Measurements from ENCODE around the gene CPD.

Gene CPD

GRCh38 chr17:30354701-30355100 lies 24.0 kb upstream of the CPD start:
- no peak for DNase-seq (ENCODE audit: low read depth in 2 of 2)

DNA sequence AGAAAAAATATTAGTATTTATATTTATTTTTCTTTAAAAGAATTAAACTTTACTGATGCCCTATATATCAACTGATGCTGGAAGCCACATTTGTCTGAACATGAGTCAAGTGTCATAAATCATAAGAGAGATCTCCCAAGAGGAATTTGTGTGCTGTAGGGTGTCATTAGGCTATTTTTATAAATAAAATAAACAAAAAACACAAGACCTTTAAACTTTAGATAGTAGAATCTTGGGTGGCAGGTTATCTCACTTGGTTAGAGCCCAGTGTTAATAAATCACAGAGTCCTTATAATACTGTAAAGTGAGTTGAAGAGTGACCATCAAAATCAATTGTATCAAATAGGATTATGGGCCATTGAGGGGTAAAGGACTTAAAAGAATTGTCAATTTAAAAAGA lies 21.3 kb upstream of the CPD start:
- no peak for DNase-seq (ENCODE audit: low read depth in 2 of 2)

- DNase-seq (ENCODE audit: low read depth in 2 of 2) = no peak
Observed at GRCh38 chr17:30358055-30358760, 20.5 kb upstream of the CPD start.

- DNase-seq (ENCODE audit: low read depth in 2 of 2) = no peak
Observed at GRCh38 chr17:30360086-30360808, 18.5 kb upstream of the CPD start.

- DNase-seq (ENCODE audit: low read depth in 2 of 2) = no peak
Observed at GRCh38 chr17:30361766-30362279, 16.9 kb upstream of the CPD start.

DNA sequence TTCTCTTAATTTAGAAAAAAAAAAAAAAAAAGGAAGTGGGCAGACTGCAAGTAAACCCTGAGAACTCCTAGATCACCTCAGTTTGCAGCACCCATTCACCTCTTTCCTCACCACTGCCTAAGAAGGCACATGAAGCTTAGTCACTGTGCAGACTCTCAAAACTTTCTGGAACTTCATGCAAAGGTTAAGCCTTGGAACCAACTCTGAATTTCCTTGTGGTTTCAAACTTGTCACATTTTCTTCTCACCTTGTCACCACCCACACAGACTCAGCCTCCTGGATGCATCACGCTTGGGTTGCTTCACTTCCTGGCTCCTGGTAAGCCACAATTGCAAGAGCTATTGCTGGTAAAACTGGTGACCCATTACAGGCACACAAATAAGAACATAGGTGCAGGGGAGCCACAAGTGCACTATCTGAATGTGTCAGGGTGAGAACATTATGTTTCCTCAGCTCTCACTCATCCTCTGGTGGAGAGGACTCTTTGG lies 15.0 kb upstream of the CPD start:
- DNase-seq (ENCODE audit: low read depth in 2 of 2) = peak; percentile 77 to 81

GRCh38 chr17:30366536-30366935 lies 12.2 kb upstream of the CPD start:
- DNase-seq (ENCODE audit: low read depth in 2 of 2) = no peak

DNA sequence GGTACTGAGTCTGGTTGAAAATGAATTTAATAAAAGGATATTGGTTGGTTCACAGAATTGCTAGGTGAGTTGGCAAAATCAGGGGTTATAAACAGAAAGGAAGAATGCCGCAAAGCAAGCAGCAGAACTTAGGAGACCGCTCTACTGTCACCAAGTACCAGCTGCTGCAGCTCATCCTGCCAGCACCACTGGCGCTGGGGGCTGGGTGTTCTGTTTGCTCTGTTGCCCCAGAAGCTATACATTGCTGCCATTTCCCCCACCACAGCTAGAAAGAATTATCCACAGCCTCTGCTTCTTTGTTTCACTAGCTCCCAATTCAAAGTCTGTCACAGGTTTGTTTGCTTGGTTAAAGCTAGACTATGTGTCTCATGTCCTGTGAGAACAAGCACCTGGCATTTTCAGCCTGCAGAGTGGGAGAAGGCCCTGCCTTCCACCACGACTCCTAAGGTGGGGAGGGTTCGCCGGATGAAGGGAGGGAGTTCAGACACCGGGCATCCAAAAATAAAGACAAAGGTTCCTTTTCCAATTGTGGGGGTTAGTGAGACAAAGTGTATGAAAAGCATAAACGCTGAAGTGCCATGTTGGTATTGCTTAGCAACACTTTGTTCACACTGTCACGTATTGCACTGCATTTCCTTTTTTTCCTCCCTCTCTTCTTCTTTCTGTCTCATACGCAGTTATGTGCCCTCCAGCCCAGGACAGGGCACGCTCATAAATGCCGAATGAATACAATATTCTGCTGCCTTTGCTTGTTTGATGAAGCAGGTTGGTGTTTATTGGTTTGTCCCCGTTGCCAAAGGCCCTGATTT lies 9.6 kb upstream of the CPD start:
- no peak for DNase-seq (ENCODE audit: low read depth in 2 of 2)

- no peak for DNase-seq (ENCODE audit: low read depth in 2 of 2)
Observed at GRCh38 chr17:30369995-30370394, 8.7 kb upstream of the CPD start.

DNA sequence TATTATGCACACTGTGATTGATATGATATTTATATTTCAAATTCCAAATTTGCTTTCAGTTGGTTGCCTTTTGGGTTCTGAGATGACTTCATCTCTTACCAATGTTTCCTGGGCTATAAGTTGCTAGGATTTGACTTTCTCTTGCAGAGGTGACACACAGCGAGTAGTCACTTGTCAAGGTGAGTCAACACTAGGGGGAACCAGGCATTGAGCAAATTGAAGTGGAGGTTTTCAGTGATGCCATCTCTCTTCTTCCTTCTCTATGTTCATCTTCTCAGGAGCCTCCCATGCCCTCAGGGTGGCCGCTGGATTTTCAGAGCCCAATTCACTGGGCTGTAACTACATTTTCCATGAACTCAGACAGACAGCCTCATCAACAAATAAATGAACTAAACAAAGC lies 6.0 kb upstream of the CPD start:
- no peak for DNase-seq (ENCODE audit: low read depth in 2 of 2)

DNA sequence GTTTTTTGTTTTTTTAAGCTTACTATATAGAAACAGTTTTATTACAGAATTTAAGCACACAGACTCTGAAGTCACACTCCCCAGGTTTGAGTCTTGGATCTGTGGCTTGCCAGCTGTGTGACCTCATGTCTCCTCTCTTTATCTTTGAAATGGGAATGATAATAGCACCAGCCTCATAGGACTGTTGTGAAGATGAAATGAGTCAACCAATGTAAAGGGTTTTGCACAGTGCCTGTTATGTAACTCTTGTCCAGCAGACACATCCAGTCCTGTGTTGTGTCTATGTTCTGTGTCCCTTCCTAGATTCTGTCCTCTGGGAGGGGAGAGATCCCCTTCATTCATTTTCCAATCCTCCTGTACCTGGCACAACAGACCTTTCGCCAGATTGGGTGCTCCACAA lies 3.1 kb upstream of the CPD start:
- no peak for DNase-seq (ENCODE audit: low read depth in 2 of 2)

GRCh38 chr17:30376621-30377452 lies 1.9 kb upstream of the CPD start:
- DNase-seq (ENCODE audit: low read depth in 2 of 2) = peak in 1 of 2 experiments; percentile 45

GRCh38 chr17:30377574-30378240 lies 1.0 kb upstream of the CPD start:
- DNase-seq (ENCODE audit: low read depth in 2 of 2) = no peak

DNA sequence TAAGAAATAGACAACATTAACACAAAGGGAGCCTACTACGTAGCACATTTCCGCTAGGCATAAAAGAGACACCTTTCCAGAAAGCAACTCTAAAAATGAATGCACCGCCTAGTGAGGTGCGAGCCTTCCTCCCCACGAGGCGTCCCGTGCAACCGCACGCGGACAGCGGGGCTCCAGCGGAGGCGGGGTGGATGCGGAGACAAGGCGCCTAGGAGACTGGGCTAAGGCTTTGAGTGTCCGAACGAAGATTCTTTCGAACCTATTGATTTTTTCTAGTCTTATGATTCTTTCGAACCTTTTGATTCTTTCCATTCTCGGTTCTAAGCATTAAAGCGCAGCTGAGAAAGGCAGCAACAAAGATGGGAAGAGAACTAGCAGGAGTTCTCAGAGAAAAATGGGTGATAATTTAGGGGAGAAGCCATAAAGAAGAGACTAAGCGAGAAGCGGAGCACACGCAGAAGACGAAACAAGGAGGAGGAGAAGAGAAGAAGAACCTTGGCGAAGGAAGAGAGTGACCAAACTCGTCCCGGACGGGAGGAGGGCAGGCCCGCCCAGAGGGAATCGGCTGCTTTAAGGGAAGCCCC lies 394 bp upstream of the CPD start:
- DNase-seq (ENCODE audit: low read depth in 2 of 2) = peak in 1 of 2 experiments; percentile 38

- DNase-seq (ENCODE audit: low read depth in 2 of 2) = no peak
Observed at GRCh38 chr17:30379303-30379902, 676 bp downstream of the CPD start.

- no peak for DNase-seq (ENCODE audit: low read depth in 2 of 2)
Observed at GRCh38 chr17:30379903-30380381, 1.2 kb downstream of the CPD start.

- no peak for DNase-seq (ENCODE audit: low read depth in 2 of 2)
Observed at GRCh38 chr17:30380643-30381339, 2.1 kb downstream of the CPD start.

DNA sequence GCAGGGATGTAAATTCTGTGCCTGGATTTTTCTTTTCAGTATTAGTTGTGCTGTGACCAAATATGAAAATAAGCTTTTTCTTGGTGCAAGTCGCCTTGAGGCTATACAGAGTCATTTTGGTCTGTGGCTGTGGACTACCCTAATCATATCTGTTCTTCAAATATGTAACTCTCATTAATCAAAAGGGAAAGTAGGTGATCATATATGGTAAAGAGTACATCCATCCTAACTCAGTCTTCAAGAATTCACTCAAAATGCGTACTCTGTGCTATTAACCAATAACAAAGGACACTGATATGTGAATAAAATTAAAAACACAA lies 2.6 kb downstream of the CPD start:
- no peak for DNase-seq (ENCODE audit: low read depth in 2 of 2)

DNA sequence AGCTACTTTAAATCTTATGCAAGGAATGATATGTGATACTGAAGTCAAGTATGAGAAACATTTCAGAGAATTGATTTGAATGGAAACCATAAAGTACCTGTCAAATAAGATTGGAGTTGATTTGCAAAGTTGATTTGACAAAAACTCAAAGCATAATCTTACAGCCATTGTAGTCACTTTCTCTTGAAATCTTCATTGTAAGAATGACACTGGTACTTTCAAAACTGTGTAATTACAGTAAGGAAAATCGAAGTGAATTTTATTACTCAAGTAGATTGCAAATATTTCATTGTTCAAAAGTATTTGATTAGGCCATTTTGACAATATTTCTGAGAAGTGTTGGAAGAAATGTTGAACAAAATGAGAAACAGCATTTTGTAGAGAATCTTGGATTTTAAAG lies 3.6 kb downstream of the CPD start:
- DNase-seq (ENCODE audit: low read depth in 2 of 2) = no peak

Data from stimulated activated CD4-positive, alpha-beta T cell treated with anti-CD3 and anti-CD28 coated beads, Interleukin-12 subunit alpha, Interleukin-12 subunit beta, amount 100 ng/mL, for 24 hours (primary cell).